ENCODE data around the gene MMP20.

Gene MMP20

GRCh38 chr11:102622258-102622657 lies 2.9 kb downstream of the MMP20 start:
- DNase-seq: no peak

GRCh38 chr11:102620818-102621561 lies 4.1 kb downstream of the MMP20 start:
- no peak for DNase-seq

GRCh38 chr11:102620179-102620578 lies 5.0 kb downstream of the MMP20 start:
- no peak for DNase-seq

DNA sequence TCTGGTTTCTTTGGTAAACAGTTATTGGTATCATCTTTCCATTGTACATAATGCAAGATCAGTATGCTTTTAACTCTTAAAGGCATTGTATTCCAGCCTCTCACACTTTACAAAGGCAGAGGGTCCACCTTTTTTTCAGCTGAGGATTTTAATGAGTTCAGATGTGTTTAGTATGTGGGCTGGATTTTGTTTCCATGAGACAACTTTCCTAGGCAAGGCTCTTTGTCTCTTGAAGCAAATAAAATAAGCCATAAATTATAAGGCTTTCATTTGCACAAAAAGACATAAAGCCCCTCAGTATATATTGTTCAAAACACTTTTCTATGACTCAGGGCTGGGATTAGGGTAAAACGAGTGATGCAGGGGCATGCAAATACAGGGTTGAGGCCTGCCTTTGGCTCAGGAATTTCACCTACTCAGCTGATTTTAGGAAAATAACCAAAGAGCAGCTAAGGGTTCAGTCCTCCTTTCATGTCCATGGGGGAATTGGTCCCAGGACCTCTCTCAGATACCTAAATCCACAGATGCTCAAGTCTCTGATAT lies 7.6 kb downstream of the MMP20 start:
- no peak for DNase-seq

DNA sequence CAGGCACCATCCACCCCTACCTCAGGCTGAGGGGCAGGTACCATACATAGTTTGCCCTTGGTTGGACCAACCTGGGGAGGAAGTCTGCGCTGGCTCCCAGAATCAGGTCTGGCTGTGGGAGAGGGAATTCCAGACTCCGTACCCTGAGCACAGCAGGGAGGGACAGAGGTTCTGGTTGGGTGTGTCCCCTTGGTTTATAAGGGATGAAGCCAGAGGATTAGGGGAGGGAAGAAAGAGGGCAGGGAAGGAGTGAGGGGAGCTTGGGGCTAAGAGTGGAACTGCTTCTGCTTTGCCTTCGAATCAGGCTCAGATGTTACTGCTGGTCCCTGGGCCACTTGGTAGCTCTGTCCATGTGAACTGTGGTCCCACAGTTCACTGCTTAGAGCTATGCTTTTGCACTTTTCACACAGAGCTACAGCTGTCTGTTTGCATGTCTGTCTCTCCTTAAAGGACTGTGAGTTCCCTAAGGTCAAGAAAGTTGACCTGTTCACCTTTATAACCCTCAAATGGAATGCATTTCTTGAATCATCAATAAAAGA lies 9.2 kb downstream of the MMP20 start:
- no peak for DNase-seq

DNA sequence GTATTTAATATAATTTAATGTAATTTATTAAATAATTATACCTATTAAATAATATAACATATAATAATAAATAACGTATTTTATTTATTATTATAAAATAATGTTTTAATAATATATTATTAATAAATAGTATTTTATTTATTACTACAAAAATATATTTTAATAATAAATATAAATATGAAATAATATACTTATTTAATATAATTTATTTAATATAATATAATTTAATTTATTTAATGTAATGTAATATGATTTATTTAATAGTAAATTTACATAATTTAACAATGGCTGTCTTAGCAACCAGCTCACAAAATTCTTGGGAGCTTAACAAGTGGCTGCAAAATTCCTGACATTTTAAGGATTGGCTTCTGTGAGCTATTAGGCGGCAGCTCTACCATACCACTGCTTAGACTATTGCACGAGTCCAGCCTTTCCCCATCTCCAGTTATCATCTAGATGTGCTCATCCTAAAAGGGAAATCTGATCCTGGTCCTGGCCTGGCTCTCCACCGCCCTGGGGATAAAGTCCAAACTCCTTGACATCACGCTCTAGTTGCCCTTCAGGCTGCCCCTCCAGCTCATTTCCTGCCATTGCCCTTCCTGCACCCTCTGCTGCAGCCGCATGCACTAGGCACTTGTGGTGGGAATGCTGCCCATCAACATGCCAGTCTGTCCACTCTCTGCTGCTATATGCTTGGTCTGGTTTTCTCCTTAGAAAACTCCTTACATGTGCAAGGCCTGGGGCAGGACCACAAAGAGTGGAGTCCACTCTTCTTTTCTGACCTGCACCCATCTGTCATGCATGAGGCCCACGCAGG lies 9.8 kb downstream of the MMP20 start:
- no peak for DNase-seq

DNA sequence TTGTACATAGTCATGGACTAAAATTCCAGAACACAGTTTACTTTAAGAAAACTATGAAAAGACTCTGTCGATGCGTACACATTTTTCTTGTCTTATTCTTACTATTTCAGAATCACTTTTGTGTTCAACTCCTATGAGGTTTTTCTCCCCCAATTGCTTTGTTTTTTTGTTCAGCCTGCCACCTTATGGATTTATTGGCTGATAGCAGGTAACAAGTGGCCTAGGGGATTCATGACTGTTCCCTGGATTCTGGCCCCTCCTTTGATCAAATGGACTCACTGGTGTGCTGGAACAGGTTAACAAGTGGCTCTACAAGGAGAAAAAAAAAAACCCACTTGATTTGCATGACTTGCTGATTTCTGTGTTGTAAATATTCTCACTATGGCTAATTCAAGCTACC lies 10.6 kb downstream of the MMP20 start:
- DNase-seq: no peak

GRCh38 chr11:102614031-102614430 lies 11.1 kb downstream of the MMP20 start:
- DNase-seq: no peak

GRCh38 chr11:102613450-102613849 lies 11.7 kb downstream of the MMP20 start:
- DNase-seq: no peak

GRCh38 chr11:102611291-102611690 lies 13.8 kb downstream of the MMP20 start:
- no peak for DNase-seq

DNA sequence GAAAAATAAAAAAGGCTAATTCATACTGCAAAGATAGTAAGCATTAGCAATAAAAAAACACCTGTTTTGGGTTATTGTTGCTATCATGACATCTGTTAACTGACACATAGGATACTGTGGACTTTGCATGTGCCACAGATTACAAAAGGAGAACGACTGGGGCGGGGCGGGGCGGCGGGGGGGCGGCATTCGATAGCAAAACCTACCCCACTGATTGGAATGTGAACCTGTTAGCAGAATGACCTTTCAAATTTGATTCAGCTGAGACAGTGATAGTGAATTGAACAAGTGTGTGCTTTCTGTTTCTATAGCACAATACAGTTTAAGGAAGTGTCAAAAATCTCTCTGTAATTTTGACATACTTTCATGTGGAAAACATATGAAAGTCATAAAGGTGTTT lies 14.9 kb downstream of the MMP20 start:
- no peak for DNase-seq

- DNase-seq: no peak
These were observed 16.4 kb downstream of the MMP20 start for GRCh38 chr11:102608699-102609098.

- DNase-seq: no peak
These were observed 20.3 kb downstream of the MMP20 start for GRCh38 chr11:102604875-102605274.

GRCh38 chr11:102604011-102604410 lies 21.1 kb downstream of the MMP20 start:
- no peak for DNase-seq

- no peak for DNase-seq
These were observed 21.6 kb downstream of the MMP20 start for GRCh38 chr11:102603576-102603975.

GRCh38 chr11:102603091-102603490 lies 22.0 kb downstream of the MMP20 start:
- DNase-seq: no peak

- DNase-seq: no peak
These were observed 24.5 kb downstream of the MMP20 start for GRCh38 chr11:102600666-102601065.

- DNase-seq: no peak
These were observed 25.4 kb downstream of the MMP20 start for GRCh38 chr11:102599642-102600261.

DNA sequence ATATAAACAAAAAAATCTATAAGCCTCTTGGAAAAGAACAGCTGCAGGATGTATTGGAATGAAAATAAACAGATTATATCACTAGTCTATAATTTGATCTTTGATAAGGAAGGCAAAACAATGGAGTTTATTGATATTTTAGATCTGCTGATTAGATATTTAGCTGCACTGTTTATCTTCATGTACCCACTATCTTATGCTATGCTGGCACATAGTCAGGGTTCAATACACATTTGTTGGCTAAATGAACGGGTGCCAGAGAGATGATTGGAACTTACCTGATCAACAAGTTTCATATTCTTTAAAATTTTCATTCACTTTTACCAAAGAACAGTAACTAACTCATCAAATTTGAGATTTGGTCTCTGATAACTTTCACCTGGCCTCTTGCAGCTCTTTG lies 26.9 kb downstream of the MMP20 start:
- DNase-seq: no peak

DNA sequence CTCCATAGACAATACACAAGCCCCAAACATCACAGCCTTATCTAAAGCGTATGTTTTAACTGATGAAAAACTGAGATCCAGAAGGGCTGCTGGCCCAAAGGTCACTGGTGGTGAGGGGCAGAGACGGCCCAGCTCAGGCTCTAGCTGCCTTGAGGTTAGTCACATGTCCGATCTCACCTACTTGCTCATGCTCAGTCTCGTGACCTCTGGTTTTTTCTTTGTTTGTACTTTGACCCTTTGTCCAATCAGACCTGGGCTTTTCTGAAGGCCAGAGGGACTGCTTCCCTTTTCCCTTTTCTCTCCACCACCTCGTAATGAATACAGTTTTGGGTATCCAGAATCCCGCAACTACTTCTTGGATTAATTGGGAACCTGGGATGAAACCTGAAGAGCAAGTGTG lies 28.6 kb downstream of the MMP20 start:
- DNase-seq: no peak

- DNase-seq: no peak
These were observed 32.2 kb downstream of the MMP20 start for GRCh38 chr11:102592634-102593581.

GRCh38 chr11:102592131-102592530 lies 33.0 kb downstream of the MMP20 start:
- no peak for DNase-seq
